Left cardiac atrium (tissue), 4 donors: ENCODE measurements around the gene TAS1R3. TPM values are rescaled to one million over a fixed set of nuclear protein-coding genes. Genes with fewer than 3 reads are reported as not detected.
"Not testable (repeated sequence)": the region's sequence is repeated elsewhere in the genome, so short reads cannot be mapped to it uniquely, and the experiment has no call there.

ENCODE experiments used
- ATAC-seq, 2 donors: fragments of 200-7000 bp; cut with Tn5 transposase; one replicate each; pipeline ENCODE4 v1.9.1; 2020; ENCODE audit warnings: mild to moderate bottlenecking in 2 of 2, moderate library complexity in 2 of 2
- DNase-seq: peaks from one replicate; pipeline ENCODE4 v3.0.0-alpha.2; 2020
- intact Hi-C, 2 donors: fragments of 100-400 bp; cut with DNase I; formaldehyde crosslinking; loops; one replicate each; pipeline versions ENCODE4 v1.14.1 to v1.15.1; 2022 to 2023
- total RNA-seq, 2 donors: library from RNA; stranded (reverse); fragmentation: NEBNext Ultra II Directional; extraction: Animal tissue kit (Norgen Biotek cat#: 25700); gene quantifications; one replicate each; pipeline ENCODE4 v1.2.1, GENCODE V29; 2021
- donor health status: DM: no; HTN: yes; CAD: no.
- donor health status: DM: no; HTN: yes; CAD: no; lungs with severe emphysema.
- donor health status: DM: yes; HTN: yes; CAD: no.
- donor health status: Dilated cardiomyopathy.

The TAS1R3 gene
- total RNA-seq, 2 donors from 2014 or later = 0.44 to 0.65 TPM

DNA sequence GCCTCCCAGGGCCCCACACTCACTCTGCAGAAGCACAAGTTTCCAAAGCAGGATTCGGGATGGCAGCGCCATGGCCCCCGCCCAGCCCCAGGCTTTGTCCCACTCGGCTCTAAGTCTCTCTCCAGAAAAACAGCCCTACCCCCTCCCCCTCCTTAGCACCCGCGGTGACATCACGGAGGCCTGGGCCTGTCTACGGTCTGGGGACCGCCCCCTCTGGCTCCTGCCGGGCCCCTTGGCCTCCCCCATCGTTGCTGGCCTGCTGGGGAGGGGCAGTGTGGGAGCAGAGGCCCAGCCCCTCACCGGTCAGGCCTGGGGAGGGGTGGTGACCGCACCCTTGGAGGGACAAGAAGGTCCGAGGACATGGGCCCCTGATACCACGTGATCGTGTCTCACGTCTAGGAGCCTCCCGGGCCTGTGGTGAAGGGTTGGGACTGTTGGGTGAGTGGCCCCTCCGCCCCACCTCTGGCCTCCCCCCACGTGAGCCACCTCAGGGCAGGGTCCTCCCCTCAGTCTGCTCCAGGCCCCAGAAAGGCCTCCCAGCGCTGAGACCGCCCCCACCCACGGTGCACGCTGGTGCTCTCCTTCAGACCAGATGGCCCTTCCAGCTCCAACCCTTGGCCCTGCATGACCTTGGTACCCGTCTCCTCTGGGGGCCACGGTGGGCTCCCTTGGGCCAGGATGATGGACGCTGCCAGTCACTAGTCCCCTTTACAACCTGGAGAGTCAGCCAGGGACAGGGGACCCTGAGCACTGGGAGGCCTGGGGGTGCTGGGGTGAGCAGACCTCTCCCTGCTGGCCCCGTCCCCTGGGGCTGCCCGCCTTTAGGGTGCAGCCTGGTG lies 27.6 kb downstream of the TAS1R3 start, which contains the start of gene MXRA8:
MXRA8 (minus strand) TSS at position 123 of the 839 bp plus-strand sequence; CDS start at position 72, 51 bp downstream.
- ATAC-seq (peak; percentile 68 to 69), DNase-seq (peak; percentile 82)
- intact Hi-C loops = no loop called here

DNA sequence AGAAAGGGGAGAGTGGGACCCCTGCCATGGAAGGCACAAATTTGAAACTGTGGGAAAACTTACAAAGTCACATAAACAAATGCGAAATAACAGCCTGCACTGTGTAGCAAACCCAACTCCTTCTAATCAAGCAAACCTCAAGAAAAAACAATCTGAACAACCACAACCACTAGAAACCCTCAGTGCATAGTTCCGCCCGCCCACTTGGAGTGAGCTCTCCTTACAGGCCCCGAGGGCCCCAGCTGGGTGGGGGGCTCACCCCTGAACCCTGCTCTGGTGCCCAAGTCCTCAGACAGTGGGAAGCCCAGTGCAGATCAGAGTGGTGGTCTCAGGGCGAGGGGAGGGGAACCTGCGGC lies 28.2 kb downstream of the TAS1R3 start:
- intact Hi-C loops = no loop called here
- DNase-seq = no peak

DNA sequence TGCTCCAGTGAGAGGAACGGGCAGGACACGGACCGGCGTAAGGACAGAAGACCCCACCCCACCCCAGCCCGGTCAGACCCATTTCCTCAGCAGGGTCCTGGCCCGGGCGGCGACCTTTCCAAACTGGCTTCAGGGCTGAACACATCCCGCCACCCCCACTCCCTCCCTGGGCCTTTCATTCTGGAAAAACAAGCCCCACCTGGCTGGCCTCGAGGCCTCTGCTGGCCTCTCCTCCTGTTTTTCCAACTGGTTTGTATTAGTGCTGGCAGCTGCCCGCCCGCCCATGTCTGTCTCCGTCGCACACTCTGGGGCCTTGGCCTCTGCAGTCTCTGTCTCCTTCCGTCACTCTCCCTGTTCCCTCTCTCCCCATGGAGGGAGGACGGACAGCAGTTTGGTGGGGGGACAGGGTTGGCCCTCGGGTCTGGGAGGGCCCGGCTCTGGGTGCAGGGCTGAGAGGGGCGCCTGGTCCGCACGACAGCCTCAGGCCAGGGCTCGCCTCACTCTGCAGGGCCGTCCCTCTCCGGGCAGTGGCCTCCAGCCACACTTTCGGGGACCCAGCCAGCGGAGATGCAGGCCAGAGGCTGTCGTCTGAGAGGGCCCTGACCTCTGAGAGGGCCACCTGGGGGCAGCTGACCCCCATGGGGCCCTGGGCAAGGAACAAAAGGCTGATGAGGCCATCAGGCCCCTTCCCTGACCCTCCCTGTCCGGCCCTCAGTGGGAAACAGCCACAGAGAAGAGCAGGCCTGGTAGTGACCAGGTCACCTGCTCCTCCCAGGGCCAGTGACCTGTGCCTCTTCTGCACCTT lies 28.8 kb downstream of the TAS1R3 start:
- intact Hi-C loops = no loop called here
- DNase-seq (no peak), ATAC-seq (peak; percentile 4 to 47)

More for the DNA sequence above, 28.2 kb downstream of the TAS1R3 start:
- ATAC-seq = peak in 1 of 2 donors; percentile 7

DNA sequence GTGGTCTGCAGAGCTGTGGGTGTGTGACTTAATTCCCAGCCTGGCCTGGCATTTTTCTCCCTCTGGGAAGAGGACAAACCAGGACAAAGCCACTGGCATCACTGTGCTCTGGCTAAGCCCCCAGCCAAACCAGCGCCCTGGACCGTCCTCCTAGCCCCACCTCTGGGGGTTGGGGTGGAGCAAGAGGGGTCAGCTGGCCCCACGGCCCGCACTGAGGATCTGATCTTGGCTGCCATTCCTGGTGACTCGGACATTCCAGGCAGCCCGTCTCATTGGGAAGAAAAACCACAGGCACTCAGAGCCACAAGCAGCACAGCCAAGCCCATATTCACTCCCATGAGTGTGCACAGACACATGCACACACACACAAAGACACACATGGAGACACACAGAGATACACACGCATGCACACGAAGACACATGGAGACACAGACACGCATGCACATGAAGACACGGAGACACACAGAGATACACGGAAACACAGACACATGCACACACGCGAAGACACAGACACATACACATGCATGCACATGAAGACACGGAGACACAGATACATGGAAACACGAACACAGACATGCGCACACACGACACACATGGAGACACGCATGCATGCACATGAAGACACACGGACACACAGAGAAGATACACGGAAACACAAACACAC lies 29.6 kb downstream of the TAS1R3 start:
- intact Hi-C loops = no loop called here
- DNase-seq (peak; percentile 76), ATAC-seq (peak; percentile 38 to 68)

DNA sequence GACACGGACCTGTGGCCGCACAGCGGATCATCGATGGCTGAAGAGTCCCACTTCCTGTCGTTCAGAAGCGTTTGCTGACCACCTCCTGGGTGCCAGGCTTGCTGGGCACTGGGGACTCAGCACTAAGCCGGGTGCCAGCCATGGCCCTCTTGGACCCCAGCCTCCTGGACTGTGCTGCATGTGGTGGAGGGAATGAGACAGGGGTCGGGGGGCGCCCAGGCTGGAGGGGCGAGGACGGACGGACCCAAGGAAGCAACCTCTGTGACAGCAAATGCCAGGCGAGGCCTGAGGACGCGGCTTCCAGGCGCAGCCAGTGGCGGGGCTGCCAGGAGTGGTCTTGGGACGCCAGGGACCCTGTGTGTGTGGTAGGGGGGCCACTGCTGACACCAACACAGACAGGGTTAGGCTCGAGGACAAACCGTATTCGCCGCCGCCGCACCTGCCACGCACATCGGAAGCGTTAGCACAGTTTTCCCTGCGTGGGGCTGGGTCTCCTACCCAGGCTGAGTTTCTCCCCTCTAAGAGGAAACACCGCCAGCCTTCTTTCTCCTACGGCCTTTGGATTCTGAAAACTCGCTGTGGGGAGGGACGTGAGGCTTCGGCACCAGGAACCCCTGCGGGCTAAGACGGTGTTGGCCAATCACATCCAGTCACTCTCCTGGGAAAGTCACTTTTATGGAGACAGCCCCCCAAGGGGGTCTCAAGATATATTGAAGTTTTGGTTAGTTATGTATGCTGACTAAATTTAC lies 30.3 kb downstream of the TAS1R3 start:
- intact Hi-C loops = no loop called here
- ATAC-seq (no peak), DNase-seq (no peak)

DNA sequence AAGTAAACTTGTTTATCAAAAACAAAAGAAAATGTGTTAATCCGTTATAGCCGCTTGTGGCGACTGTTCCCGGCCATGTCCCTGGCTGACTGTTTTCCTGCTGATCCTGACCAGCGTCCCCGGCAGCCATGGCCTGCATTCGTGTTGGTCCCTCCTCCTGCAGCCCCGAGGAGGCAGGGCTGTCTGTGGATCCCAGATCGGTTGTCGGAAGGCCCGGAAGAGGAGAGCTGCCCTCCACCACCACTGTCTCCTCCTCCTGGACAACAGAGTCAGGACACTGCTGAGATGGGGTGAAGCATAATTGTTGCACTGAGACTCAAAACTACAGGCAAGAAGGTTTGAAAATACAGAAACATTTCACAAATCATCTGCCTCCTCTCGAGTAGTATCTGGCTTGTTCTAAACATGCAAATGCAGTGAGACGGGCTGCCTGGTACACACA lies 30.9 kb downstream of the TAS1R3 start:
- DNase-seq (no peak), ATAC-seq (peak; percentile 4 to 13)
- intact Hi-C loops = no loop called here

DNA sequence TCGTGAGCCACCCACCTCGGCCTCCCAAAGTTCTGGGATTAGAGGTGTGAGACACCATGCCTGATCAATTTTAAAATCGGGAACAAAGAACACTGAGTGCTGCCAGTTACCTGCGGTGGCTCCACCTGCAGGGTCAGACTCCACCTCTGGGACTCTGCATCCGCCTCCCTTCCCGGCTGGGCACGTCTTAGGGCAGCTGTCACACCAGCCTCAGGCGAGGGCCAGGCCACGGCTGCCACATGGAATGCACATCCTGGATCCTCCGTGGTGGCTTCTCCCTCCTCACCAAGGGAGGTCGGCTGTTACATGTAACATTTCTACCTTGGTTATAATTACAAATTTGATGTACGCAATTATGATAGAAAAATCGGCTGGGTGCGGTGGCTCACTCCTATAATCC lies 33.2 kb downstream of the TAS1R3 start:
- intact Hi-C loops = no loop called here
- DNase-seq = no peak

DNA sequence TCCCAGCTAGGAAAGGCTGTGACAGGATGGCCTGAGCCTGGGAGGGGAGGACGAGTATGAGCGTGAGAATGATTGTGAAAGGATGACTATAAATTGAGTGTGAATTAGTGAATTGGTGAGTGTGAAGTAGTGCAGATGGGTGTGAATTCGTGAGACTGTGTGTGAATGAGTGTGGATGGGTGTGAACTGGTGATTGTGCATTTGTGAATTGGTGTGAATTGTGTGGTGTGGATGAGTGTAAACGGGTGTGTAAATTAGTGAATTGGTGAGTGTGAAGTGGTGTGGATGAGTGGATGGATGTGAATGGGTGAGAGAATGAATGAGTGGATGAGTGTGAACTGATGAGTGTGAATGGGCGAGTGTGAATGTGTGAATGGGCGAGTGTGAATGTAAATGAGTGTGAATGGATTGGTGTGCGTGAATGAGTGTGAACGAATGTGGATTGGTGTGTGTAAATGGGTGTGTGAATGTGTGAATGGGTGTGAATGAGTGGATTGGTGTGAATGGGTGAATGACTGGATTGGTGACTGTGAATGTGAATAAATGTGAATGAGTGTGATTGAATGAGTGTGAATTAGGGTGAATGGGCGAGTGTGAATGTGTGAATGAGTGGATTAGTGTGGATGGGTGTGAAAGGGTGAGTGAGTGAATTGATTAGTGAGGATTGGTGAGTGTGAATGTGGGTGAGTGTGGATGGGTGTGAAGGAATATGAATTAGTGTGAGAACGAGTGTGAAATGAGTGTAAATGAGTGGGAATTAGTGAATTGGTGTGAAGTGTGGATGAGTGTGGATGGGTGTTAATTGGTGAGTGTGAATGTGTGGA lies 35.0 kb downstream of the TAS1R3 start:
- ATAC-seq (no peak), DNase-seq (no peak)
- intact Hi-C loops = no loop called here

More for the DNA sequence above, 33.2 kb downstream of the TAS1R3 start:
- no peak for ATAC-seq

DNA sequence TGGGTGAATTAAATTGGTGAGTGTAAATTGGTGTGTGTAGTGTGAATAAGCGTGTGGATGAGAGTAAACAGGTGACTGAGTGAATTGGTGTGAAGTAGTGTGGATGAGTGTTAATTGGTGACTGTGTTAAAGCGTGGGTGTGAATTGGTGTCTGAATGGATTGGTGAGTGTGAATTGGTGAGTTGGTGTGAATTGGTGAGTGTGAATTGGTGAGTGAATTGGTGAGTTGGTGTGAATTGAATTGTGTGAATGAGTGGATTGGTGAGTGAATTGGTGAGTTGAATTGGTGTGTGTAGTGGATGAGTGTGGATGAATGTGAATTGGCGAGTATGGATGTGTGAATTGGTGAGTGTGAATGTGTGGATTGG lies 35.6 kb downstream of the TAS1R3 start:
- no peak for DNase-seq
- intact Hi-C loops = no loop called here
- no peak for ATAC-seq

DNA sequence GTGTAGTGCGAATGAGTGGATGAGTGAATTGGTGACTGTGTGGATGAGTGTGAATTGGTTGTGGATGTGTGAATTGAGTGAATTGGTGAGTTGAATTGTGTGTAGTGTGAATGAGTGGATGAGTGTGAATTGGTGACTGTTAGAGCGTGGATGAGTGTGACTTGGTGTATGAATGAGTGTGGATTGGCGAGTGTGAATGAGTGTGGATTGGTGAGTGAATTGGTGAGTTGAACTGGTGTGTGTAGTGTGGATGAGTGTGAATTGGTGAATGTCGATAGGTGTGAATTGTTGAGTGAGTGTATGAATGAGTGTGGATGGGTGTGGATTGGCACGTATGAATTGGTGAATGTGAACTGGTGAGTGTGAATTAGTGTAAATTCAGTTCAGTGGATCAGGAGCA lies 36.2 kb downstream of the TAS1R3 start:
- ATAC-seq = no peak

DNA sequence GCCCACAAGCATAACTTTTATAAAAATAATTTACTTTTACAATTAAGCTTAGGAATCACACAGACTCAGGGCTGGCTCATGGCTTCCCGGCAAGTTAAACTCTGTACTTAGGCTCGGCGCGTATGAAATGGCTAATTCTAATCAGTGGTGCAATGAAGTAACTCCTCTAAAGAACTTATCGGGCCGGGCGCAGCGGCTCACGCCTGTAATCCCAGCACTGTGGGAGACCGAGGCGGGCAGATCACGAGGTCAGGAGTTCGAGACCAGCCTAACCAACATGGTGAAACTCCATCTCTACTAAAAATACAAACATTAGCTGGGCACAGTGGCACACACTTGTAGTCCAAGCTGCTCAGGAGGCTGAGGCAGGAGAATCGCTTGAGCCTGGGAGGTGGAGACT lies 39.0 kb downstream of the TAS1R3 start:
- peak; percentile 8 for DNase-seq

More for the DNA sequence above, 36.2 kb downstream of the TAS1R3 start:
- intact Hi-C loops = no loop called here
- no peak for DNase-seq

DNA sequence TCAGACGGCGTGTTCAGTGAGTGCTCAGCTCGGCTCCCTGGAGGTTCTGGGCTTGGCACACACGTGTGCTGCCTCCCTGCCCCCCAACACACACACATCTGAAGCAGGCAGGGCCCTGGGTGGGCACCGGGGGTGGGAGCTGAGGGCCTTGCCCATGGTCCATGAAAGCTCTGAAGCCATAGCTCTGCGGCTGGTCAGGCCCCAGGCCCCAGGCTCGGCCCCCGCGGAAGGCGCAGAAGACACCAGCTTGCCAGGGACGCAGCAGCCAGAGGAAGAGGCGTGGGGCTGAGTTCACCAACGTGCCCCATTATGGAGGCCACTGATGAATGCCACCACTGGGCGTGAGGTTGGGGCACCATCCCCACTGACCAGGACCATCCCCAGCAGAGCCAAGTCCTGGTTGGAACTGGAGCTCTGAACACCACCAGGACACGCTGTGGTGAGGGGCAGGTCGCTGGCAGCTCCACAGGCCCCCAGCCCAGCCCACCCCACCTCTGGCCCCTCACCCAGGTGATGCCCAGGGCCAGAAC lies 39.8 kb downstream of the TAS1R3 start:
- no peak for DNase-seq
- no peak for ATAC-seq
- intact Hi-C loops = no loop called here

More for the DNA sequence above, 39.0 kb downstream of the TAS1R3 start:
- ATAC-seq, intact Hi-C loops: not testable (repeated sequence)

DNA sequence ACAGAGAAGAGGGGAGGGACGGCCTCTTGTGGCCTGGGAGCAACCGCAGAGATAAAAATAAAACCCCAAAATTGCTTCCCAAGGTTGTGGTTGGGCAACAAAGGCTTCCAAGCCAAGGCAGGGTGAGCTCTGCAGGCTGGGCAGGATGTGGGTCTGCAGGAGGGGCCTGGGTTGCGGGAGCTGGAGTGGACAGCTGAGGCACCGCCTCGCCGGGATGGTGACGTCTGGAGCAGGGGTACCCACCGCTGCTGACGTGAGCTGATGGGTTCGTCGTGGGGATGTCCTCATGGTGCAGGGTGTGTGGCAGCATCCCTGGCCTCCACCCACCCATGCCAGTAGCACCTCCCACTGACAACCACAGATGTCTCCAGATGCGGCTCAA lies 40.3 kb downstream of the TAS1R3 start:
- intact Hi-C loops = no loop called here
- ATAC-seq (no peak), DNase-seq (no peak)

DNA sequence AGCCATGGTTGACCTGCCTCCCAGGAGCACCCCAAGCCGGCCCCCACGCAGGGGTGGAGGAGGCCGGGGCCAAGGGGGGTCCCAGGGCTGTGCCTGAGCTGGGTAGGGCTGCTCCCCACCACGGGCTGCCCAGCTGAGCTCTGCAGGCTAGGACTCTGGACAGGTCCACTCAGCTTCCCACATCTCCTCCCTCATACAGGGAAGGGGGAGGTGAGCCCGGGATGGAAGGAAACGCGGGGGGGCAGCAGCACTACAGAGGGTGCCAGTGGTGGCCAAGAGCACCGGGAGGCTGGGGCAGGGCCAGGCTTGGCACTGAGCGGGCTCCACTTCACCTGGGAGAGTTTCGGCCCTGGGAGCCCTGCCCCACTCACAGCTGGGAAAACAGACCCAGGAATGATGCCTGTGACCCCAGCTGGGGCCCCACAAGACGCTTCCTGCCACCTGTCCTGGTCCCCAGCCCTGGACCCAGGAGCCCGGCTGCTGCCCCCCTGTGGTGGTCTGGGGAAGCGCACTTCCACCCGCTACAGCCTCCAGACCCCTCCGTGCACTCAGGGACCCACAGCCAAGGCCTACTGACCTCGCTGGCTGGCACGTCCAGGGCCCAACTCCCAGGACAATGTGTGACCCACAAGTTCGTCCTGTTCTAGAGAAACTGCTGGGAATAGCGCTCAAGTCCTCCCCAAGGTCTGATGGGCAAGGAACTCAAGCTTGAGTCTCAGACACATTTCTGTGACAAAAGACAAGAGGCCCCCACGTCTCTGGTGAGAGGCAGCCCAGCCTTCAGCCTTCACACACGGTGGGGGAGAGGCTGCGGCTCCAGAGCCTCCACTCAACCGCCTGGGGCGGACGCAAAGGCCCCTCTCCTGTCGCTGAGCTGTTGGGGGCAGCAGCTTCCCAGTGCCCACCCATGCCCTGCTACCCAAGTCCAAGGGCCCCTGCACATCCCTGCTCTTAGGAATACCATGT lies 40.9 kb downstream of the TAS1R3 start:
- intact Hi-C loops = no loop called here
- DNase-seq = peak; percentile 70
- peak in 1 of 2 donors; percentile 16 for ATAC-seq

DNA sequence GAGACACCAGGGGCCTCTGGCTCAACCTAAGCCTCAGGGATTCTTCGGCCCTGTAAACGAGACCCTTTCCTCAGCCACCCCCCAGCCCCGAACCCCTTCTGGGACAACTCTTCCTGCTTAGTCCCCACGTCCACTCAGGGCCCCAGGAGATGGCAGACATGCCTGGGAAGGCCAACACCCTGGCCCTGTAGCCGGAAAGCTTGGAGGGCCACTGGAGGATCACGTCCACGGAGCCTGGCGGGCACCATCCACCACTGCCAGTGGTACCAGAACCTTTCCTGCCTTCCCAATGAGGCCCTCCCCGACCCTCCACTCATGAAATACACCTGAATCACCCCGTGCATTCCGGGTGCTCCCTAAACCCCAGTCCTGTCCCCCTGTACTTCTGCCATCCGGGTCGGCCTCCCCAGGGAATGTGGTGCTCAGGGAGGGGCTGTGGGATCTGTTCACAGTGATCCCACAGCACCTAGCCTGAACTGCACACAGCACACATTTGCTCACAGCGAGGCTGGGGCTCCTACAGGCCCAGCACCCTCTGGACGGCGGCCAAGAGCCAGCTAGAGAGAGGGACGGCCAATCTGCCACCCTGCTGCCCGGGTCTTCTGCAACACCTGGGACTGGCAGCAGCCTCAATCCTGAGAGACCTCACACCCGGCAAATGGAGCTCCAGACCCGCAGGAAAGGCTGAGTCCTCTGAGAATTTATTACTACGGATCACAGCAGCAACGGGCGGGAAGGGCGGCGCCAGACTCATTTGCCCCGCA lies 42.2 kb downstream of the TAS1R3 start:
- DNase-seq (no peak), ATAC-seq (no peak)
- intact Hi-C loops = no loop called here
